Testis (tissue), 2 donors: Measurements from ENCODE around the gene GPN3.
"Not testable (repeated sequence)": the region's sequence is repeated elsewhere in the genome, so short reads cannot be mapped to it uniquely, and the experiment has no call there.

Source experiments
- POLR2A ChIP-seq: fragments of 450-650 bp; IDR thresholded peaks from one replicate; pipeline ENCODE4 v1.6.1; 2017; ENCODE audit warnings: antibody characterized with exemption, mild to moderate bottlenecking, moderate library complexity
- TF ChIP-seq, protein P1 (sequence below), 3 experiments: fragments of 450-650 bp in 2 of 3; fragments of 200-600 bp in 1 of 3; sonication (generic) in 1 of 3; IDR thresholded peaks; one replicate each; pipeline ENCODE4 v1.5.1; 2016 to 2019; ENCODE audit warnings: antibody characterized with exemption in 3 of 3, mild to moderate bottlenecking in 2 of 3, moderate library complexity in 1 of 3

DNA sequence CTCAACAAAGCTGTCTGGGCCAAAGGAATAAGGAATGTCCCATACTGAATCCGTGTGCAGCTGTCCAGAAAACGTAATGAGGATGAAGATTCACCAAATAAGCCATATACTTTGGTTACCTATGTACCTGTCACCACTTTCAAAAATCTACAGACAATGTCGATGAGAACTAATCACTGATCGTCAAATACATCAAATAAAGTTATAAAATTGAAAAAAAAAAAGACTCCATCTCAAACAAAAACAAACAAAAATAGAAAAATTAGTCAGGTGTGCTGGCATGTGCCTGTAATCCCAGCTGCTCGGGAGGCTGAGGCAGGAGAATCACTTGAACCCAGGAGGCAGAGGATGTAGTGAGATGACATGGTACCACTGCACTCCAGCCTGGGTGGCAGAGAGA is 6.9 kb downstream of the GPN3 start:
- TF ChIP-seq, protein P1, sequence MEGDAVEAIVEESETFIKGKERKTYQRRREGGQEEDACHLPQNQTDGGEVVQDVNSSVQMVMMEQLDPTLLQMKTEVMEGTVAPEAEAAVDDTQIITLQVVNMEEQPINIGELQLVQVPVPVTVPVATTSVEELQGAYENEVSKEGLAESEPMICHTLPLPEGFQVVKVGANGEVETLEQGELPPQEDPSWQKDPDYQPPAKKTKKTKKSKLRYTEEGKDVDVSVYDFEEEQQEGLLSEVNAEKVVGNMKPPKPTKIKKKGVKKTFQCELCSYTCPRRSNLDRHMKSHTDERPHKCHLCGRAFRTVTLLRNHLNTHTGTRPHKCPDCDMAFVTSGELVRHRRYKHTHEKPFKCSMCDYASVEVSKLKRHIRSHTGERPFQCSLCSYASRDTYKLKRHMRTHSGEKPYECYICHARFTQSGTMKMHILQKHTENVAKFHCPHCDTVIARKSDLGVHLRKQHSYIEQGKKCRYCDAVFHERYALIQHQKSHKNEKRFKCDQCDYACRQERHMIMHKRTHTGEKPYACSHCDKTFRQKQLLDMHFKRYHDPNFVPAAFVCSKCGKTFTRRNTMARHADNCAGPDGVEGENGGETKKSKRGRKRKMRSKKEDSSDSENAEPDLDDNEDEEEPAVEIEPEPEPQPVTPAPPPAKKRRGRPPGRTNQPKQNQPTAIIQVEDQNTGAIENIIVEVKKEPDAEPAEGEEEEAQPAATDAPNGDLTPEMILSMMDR (IDR thresholded peaks at IDR 0.05), result not testable (repeated sequence)
- not testable (repeated sequence) for TF ChIP-seq POLR2A
